Neural cell (in vitro differentiated cells): Measurements from ENCODE around the gene PLCL2.

Experiments used
- CTCF ChIP-seq: fragments of 450-650 bp; IDR thresholded peaks from 2 replicates; pipeline ENCODE4 v1.5.1; 2014; ENCODE audit warnings: antibody characterized with exemption, mild to moderate bottlenecking, moderate library complexity; ENCODE audit not compliant: poor library complexity, severe bottlenecking
- EP300 ChIP-seq: fragments of 450-650 bp; conservative IDR thresholded peaks from 2 replicates; pipeline ENCODE4 v1.6.1; 2014; ENCODE audit warnings: antibody characterized with exemption, mild to moderate bottlenecking, moderate library complexity; ENCODE audit not compliant: poor library complexity, severe bottlenecking
- RAD21 ChIP-seq: fragments of 450-650 bp; conservative IDR thresholded peaks from 2 replicates; pipeline ENCODE4 v1.6.1; 2014; ENCODE audit warnings: antibody characterized with exemption, mild to moderate bottlenecking, moderate library complexity
- SMC3 ChIP-seq: fragments of 450-650 bp; conservative IDR thresholded peaks from 2 replicates; pipeline ENCODE4 v1.6.1; 2014; ENCODE audit warnings: antibody characterized with exemption, mild to moderate bottlenecking, moderate library complexity; ENCODE audit not compliant: poor library complexity
- TAF1 ChIP-seq: IDR thresholded peaks from 2 replicates; pipeline ENCODE4 v1.6.1; 2012; ENCODE audit warnings: low read depth

- TF ChIP-seq CTCF: no peak
- no peak for TF ChIP-seq SMC3
- TF ChIP-seq RAD21: no peak
- TF ChIP-seq EP300: no peak
- TF ChIP-seq TAF1: no peak
Observed at GRCh38 chr3:16917256-16917935, 32.6 kb downstream of the PLCL2 start.
